ENCODE data around the gene EED.
"Not testable (repeated sequence)": the region's sequence is repeated elsewhere in the genome, so short reads cannot be mapped to it uniquely, and the experiment has no call there.

EED gene

GRCh38 chr11:86218125-86219084 is 26.1 kb upstream of the EED start:
- FAIRE-seq (peak; percentile 45), DNase-seq (ENCODE audit: low spot score) (peak; percentile 60)

- no peak for DNase-seq (ENCODE audit: low spot score)
- FAIRE-seq, result no peak
Measured at GRCh38 chr11:86219311-86220193, 25.0 kb upstream of the EED start.

- FAIRE-seq (no peak), DNase-seq (ENCODE audit: low spot score) (no peak)
Measured at GRCh38 chr11:86220653-86221052, 23.9 kb upstream of the EED start.

GRCh38 chr11:86222081-86222480 is 22.5 kb upstream of the EED start:
- DNase-seq (ENCODE audit: low spot score) (no peak), FAIRE-seq (no peak)

- not testable (repeated sequence) for FAIRE-seq
Measured at GRCh38 chr11:86224575-86224974, 20.0 kb upstream of the EED start.

GRCh38 chr11:86225344-86225743 is 19.2 kb upstream of the EED start:
- not testable (repeated sequence) for FAIRE-seq; DNase-seq (ENCODE audit: low spot score)

More at GRCh38 chr11:86224575-86224974, 20.0 kb upstream of the EED start:
- DNase-seq (ENCODE audit: low spot score), result not testable (repeated sequence)

- FAIRE-seq, result no peak
- DNase-seq (ENCODE audit: low spot score), result no peak
Measured at GRCh38 chr11:86228269-86229038, 16.1 kb upstream of the EED start.

GRCh38 chr11:86229039-86229330 is 15.6 kb upstream of the EED start:
- DNase-seq (ENCODE audit: low spot score); FAIRE-seq: not testable (repeated sequence)

- FAIRE-seq, result no peak
- DNase-seq (ENCODE audit: low spot score), result no peak
Measured at GRCh38 chr11:86230179-86230804, 14.3 kb upstream of the EED start.

GRCh38 chr11:86230921-86231434 is 13.6 kb upstream of the EED start:
- FAIRE-seq (no peak), DNase-seq (ENCODE audit: low spot score) (no peak)

- no peak for FAIRE-seq
- no peak for DNase-seq (ENCODE audit: low spot score)
Measured at GRCh38 chr11:86232556-86232955, 12.0 kb upstream of the EED start.

- no peak for DNase-seq (ENCODE audit: low spot score)
- FAIRE-seq, result no peak
Measured at GRCh38 chr11:86234831-86235461, 9.6 kb upstream of the EED start.

- FAIRE-seq, result no peak
- no peak for DNase-seq (ENCODE audit: low spot score)
Measured at GRCh38 chr11:86237267-86237804, 7.2 kb upstream of the EED start.

GRCh38 chr11:86240164-86240563 is 4.4 kb upstream of the EED start:
- no peak for FAIRE-seq
- no peak for DNase-seq (ENCODE audit: low spot score)

GRCh38 chr11:86241956-86242535 is 2.5 kb upstream of the EED start:
- DNase-seq (ENCODE audit: low spot score) (no peak), FAIRE-seq (no peak)

GRCh38 chr11:86243396-86243795 is 1.2 kb upstream of the EED start:
- DNase-seq (ENCODE audit: low spot score) (no peak), FAIRE-seq (no peak)

GRCh38 chr11:86244063-86244521 is 461 bp upstream of the EED start:
- DNase-seq (ENCODE audit: low spot score) (peak; percentile 74), FAIRE-seq (no peak)

GRCh38 chr11:86245369-86246292 is 1.1 kb downstream of the EED start:
- FAIRE-seq (no peak), DNase-seq (ENCODE audit: low spot score) (no peak)

All from RCC 7860 (cell line).